ENCODE results near the gene METTL3. TPM values are rescaled to one million over a fixed set of nuclear protein-coding genes. Genes with fewer than 3 reads are reported as not detected.

The METTL3 gene
- total and polyA plus RNA-seq, 2 donors (not counting 3 experiments of a cell fraction or from before 2014, with no cell fraction given): 65.0 to 85.3 TPM

DNA sequence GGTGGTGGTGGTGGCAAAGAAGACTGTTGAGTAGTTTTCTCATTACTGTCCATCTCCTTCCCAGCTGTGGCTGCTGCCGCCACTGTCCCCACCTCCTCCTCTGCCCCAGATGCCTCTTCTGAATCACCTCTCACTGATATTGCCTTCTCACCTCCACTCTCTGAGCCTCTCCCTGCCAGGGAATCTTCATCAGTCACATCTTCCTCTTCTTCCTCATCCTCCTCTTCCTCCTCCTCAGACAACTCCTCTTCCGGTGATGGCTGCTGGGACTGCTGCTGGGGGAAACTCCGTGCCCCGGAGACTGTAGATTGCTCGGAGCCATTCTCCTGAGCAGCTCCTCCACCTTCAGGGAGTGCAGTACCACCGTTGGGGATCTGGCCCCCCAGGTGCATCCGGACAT lies 12.1 kb upstream of the METTL3 start:
- Histone ChIP-seq H4K20me1 (replicated peaks; ENCODE audit: control insufficient read depth, extremely low read depth, insufficient read depth, low read length) (no peaks in the 10 kb centered on the region), H3K4me2 (ENCODE audit: insufficient read depth, low read length) (no peak overlapping the region), H3K9me3 (replicated peaks; ENCODE audit: control insufficient read depth, insufficient read depth, low read length) (no peaks in the 10 kb centered on the region), H3K27me3 (ENCODE audit: control insufficient read depth in 2 of 2, insufficient read depth in 2 of 2, low read length in 2 of 2) (peaks cover 13 to 15% of the 10 kb centered on the region in 2 experiments), H2AFZ (ENCODE audit: low read depth, low read length) (no peak overlapping the region), H3K27ac (ENCODE audit: insufficient read depth, low read depth, low read length) (no peak overlapping the region), H3K9ac (replicated peaks; ENCODE audit: extremely low read depth, insufficient read depth, low read length) (no peak overlapping the region), H3K36me3 (ENCODE audit: control insufficient read depth in 2 of 2, extremely low read depth in 1 of 2, insufficient read depth in 2 of 2, low read length in 2 of 2) (no peaks in the 10 kb centered on the region), H3K4me1 (ENCODE audit: control insufficient read depth, extremely low read depth, insufficient read depth, low read length) (peaks cover 3% of the 10 kb centered on the region), H3K79me2 (ENCODE audit: control insufficient read depth, insufficient read depth, low read length) (no peaks in the 10 kb centered on the region), H3K4me3 (replicated peaks in 1 of 3; ENCODE audit: insufficient read depth in 1 of 3, low read depth in 1 of 3, low read length in 3 of 3) (no peak overlapping the region), H3K9me1 (replicated peaks; ENCODE audit: control insufficient read depth, extremely low read depth, insufficient read depth, low read length) (no peaks in the 10 kb centered on the region)
- BruUV-seq (replicated peaks): no TSS peak
- ChIA-PET POLR2A (no interaction called here), CTCF (interaction anchor here (1.3 to 2.0 kb wide), 3 partner anchors 11 to 24 kb away, joined by 3 to 7 read pairs (median 4); no protein-coding TSS in a partner anchor)
- intact Hi-C loops (cut with micrococcal nuclease) (no loop called here), dilution Hi-C loops (cut with MboI; ENCODE audit: extremely low pct_ligation_motif_present, low sequenced_read_pairs) (no loop called here)
- DNase-seq (ENCODE audit: low read depth, low spot score) (no peak), FAIRE-seq (no peak)
- no peak for TF ChIP-seq EZH2 (IDR thresholded peaks at IDR 0.05; ENCODE audit: borderline replicate concordance, low read depth, low read length, severe bottlenecking)
- no peak for TF ChIP-seq FOS (IDR thresholded peaks at IDR 0.05; ENCODE audit: borderline replicate concordance, insufficient read depth, low read length)
- TF ChIP-seq GATA2 (IDR thresholded peaks at IDR 0.05; ENCODE audit: insufficient read depth, insufficient read length, low read depth, low read length): no peak
- TF ChIP-seq MYC (IDR thresholded peaks at IDR 0.05; ENCODE audit: low read depth, low read length): no peak
- no peak for TF ChIP-seq JUN (IDR thresholded peaks at IDR 0.05; ENCODE audit: borderline replicate concordance, insufficient read depth, insufficient read length, low read depth)
- TF ChIP-seq POLR2A (IDR thresholded peaks at IDR 0.05; ENCODE audit: low read depth, low read length): no peak
- TF ChIP-seq, protein P1, sequence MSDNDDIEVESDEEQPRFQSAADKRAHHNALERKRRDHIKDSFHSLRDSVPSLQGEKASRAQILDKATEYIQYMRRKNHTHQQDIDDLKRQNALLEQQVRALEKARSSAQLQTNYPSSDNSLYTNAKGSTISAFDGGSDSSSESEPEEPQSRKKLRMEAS (IDR thresholded peaks at IDR 0.05; ENCODE audit: insufficient read depth, insufficient read length): no peak
- TF ChIP-seq, protein P2, sequence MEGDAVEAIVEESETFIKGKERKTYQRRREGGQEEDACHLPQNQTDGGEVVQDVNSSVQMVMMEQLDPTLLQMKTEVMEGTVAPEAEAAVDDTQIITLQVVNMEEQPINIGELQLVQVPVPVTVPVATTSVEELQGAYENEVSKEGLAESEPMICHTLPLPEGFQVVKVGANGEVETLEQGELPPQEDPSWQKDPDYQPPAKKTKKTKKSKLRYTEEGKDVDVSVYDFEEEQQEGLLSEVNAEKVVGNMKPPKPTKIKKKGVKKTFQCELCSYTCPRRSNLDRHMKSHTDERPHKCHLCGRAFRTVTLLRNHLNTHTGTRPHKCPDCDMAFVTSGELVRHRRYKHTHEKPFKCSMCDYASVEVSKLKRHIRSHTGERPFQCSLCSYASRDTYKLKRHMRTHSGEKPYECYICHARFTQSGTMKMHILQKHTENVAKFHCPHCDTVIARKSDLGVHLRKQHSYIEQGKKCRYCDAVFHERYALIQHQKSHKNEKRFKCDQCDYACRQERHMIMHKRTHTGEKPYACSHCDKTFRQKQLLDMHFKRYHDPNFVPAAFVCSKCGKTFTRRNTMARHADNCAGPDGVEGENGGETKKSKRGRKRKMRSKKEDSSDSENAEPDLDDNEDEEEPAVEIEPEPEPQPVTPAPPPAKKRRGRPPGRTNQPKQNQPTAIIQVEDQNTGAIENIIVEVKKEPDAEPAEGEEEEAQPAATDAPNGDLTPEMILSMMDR (IDR thresholded peaks at IDR 0.05; ENCODE audit: extremely low read depth in 1 of 2, insufficient read depth in 1 of 2, low read depth in 1 of 2, low read length in 2 of 2): no peak

All from endothelial cell of umbilical vein (primary cell).